ENCODE data around the gene FSTL4. TPM values are rescaled to one million over a fixed set of nuclear protein-coding genes. Genes with fewer than 3 reads are reported as not detected.

The FSTL4 gene
- total RNA-seq, 4 donors from 2014 or later, result 0.41 TPM; not detected in 3

DNA sequence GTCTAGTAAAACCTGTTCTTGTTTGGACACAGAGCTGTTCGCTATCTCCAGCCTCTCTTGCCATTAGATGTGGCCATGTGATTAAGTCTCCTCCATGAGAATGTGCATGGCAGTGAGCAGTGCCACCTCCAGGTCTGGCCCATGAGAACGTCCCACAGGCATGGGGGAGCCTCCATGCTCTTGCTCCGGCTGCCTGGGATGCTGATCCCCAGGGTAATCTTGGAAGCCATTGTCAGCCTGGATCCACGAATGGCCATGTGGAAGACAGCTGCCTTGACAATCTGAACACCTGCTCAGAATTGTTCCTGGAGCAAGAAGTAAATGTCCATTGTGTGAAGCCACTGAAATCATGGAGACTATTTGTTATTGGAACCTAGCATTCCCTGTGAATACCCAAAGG, 83.5 kb downstream of the FSTL4 start:
- Histone ChIP-seq H3K27ac (no peak overlapping the region), H3K4me3 (no peak overlapping the region), H3K9me3 (no peaks in the 10 kb centered on the region), H3K36me3 (no peaks in the 10 kb centered on the region), H3K4me1 (no peaks in the 10 kb centered on the region), H3K27me3 (no peaks in the 10 kb centered on the region)
- TF ChIP-seq POLR2A (IDR thresholded peaks at IDR 0.05), result no peak
- TF ChIP-seq, protein P1, sequence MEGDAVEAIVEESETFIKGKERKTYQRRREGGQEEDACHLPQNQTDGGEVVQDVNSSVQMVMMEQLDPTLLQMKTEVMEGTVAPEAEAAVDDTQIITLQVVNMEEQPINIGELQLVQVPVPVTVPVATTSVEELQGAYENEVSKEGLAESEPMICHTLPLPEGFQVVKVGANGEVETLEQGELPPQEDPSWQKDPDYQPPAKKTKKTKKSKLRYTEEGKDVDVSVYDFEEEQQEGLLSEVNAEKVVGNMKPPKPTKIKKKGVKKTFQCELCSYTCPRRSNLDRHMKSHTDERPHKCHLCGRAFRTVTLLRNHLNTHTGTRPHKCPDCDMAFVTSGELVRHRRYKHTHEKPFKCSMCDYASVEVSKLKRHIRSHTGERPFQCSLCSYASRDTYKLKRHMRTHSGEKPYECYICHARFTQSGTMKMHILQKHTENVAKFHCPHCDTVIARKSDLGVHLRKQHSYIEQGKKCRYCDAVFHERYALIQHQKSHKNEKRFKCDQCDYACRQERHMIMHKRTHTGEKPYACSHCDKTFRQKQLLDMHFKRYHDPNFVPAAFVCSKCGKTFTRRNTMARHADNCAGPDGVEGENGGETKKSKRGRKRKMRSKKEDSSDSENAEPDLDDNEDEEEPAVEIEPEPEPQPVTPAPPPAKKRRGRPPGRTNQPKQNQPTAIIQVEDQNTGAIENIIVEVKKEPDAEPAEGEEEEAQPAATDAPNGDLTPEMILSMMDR (IDR thresholded peaks at IDR 0.05), result no peak
- DNase-seq, result no peak
- intact Hi-C loops (cut with DNase I; ENCODE audit: low total_unique reads), result no loop called here

- intact Hi-C loops (cut with DNase I; ENCODE audit: low total_unique reads), result no loop called here
- no peaks in the 10 kb centered on the region for H3K27me3 ChIP-seq
- H3K9me3 ChIP-seq, result no peaks in the 10 kb centered on the region
- no peak overlapping the region for H3K27ac ChIP-seq
- H3K36me3 ChIP-seq, result no peaks in the 10 kb centered on the region
- no peak overlapping the region for H3K4me3 ChIP-seq
- no peaks in the 10 kb centered on the region for H3K4me1 ChIP-seq
- TF ChIP-seq POLR2A (IDR thresholded peaks at IDR 0.05), result no peak
- TF ChIP-seq, protein P1 (IDR thresholded peaks at IDR 0.05), result no peak
- no peak for DNase-seq
These were observed 85.0 kb downstream of the FSTL4 start for GRCh38 chr5:133527311-133527710.

- Histone ChIP-seq H3K36me3 (no peaks in the 10 kb centered on the region), H3K27me3 (no peaks in the 10 kb centered on the region), H3K9me3 (no peaks in the 10 kb centered on the region), H3K4me1 (no peaks in the 10 kb centered on the region), H3K4me3 (no peak overlapping the region), H3K27ac (no peak overlapping the region)
- TF ChIP-seq, protein P1 (IDR thresholded peaks at IDR 0.05), result no peak
- TF ChIP-seq POLR2A (IDR thresholded peaks at IDR 0.05), result no peak
- intact Hi-C loops (cut with DNase I; ENCODE audit: low total_unique reads), result no loop called here
- no peak for DNase-seq
These were observed 86.0 kb downstream of the FSTL4 start for GRCh38 chr5:133526368-133526767.

GRCh38 chr5:133525126-133525525, 87.2 kb downstream of the FSTL4 start:
- no peak for DNase-seq
- TF ChIP-seq POLR2A (IDR thresholded peaks at IDR 0.05), result no peak
- TF ChIP-seq, protein P1 (IDR thresholded peaks at IDR 0.05), result no peak
- Histone ChIP-seq H3K9me3 (no peaks in the 10 kb centered on the region), H3K36me3 (no peaks in the 10 kb centered on the region), H3K4me3 (no peak overlapping the region), H3K4me1 (no peaks in the 10 kb centered on the region), H3K27me3 (no peaks in the 10 kb centered on the region), H3K27ac (no peak overlapping the region)
- intact Hi-C loops (cut with DNase I; ENCODE audit: low total_unique reads), result no loop called here

DNA sequence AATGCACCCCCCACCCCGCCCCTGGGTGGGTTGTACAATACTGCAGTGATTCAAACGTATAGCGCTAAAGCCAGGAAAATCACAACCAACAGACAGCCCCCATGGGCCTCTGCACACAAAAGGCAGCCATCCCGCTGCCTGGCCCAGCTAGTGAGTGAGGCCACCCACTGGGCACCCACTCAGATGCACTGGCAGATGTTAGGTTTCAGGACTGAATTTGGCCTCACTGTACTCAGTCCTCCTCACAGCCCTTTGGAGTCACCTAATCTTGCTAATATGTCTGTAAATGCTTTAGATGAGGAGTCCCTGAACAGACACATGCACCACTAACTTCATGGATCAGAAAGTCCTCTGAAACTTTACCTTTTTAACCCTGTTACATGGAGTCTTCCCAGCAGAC, 87.7 kb downstream of the FSTL4 start:
- no peak for DNase-seq
- TF ChIP-seq, protein P1 (IDR thresholded peaks at IDR 0.05), result no peak
- TF ChIP-seq POLR2A (IDR thresholded peaks at IDR 0.05), result no peak
- Histone ChIP-seq H3K4me3 (no peak overlapping the region), H3K27ac (no peak overlapping the region), H3K36me3 (no peaks in the 10 kb centered on the region), H3K9me3 (no peaks in the 10 kb centered on the region), H3K4me1 (no peaks in the 10 kb centered on the region), H3K27me3 (no peaks in the 10 kb centered on the region)
- intact Hi-C loops (cut with DNase I; ENCODE audit: low total_unique reads), result no loop called here

Measured in uterus (tissue), 4 donors.